Endothelial cell of umbilical vein (primary cell): ENCODE measurements around the gene RBPJ. TPM values are rescaled to one million over a fixed set of nuclear protein-coding genes. Genes with fewer than 3 reads are reported as not detected.

Experiments
- BruUV-seq: library from RNA; stranded (reverse); fragments of 400-500 nt; replicated peaks from 2 replicates; lab custom pipeline; 2021; lab: Mats Ljungman, UMichigan
- CTCF ChIA-PET: fragments of 300-600, 350-600 bp; sonication (Branson Sonifier 250); formaldehyde crosslinking; loops from one replicate; lab custom pipeline; 2021; ENCODE audit warnings: antibody characterized with exemption, inconsistent platforms; lab: Charles Lee
- POLR2A ChIA-PET: fragments of 300-600, 350-600 bp; sonication (Branson Sonifier 250); formaldehyde crosslinking; loops from one replicate; lab custom pipeline; 2021; ENCODE audit warnings: antibody characterized with exemption, inconsistent platforms; lab: Charles Lee
- DNase-seq: peaks from one replicate; pipeline ENCODE4 v3.0.0-alpha.2; 2011; ENCODE audit warnings: low read depth, low spot score
- FAIRE-seq: peaks from 2 replicates; lab custom pipeline; 2011; peaks lifted over from hg19 to GRCh38; lab: Jason Lieb, UNC
- H2AFZ ChIP-seq: 2 replicates; pipeline ENCODE4 v1.6.0; 2012; ENCODE audit warnings: low read depth, low read length, control low read depth, inconsistent platforms
- H3K27ac ChIP-seq: 2 replicates; pipeline ENCODE4 v1.5.1; 2011; ENCODE audit warnings: low read depth, mild to moderate bottlenecking, control low read depth, low read length, moderate library complexity; ENCODE audit not compliant: insufficient read depth
- H3K27me3 ChIP-seq, 2 experiments: 2 replicates each; pipeline versions ENCODE4 v1.6.0 to v1.6.1; 2011; ENCODE audit warnings: low read length in 2 of 2, mixed read lengths in 1 of 2; ENCODE audit not compliant: control insufficient read depth in 2 of 2, insufficient read depth in 2 of 2
- H3K36me3 ChIP-seq, 2 experiments: 2 replicates in 1 of 2; 3 replicates in 1 of 2; pipeline ENCODE4 v1.5.1; 2011; ENCODE audit warnings: low read length in 2 of 2, mild to moderate bottlenecking in 1 of 2, moderate library complexity in 1 of 2; ENCODE audit not compliant: control insufficient read depth in 2 of 2, insufficient read depth in 2 of 2; ENCODE audit errors: extremely low read depth in 1 of 2
- H3K4me1 ChIP-seq: 3 replicates; pipeline ENCODE4 v1.5.1; 2011; ENCODE audit warnings: mild to moderate bottlenecking, low read length; ENCODE audit not compliant: control insufficient read depth, insufficient read depth; ENCODE audit errors: extremely low read depth
- H3K4me2 ChIP-seq: 2 replicates; pipeline ENCODE4 v1.6.1; 2011; ENCODE audit warnings: low read length, control low read depth, mixed read lengths; ENCODE audit not compliant: insufficient read depth
- H3K4me3 ChIP-seq, 3 experiments: fragments of 200-600 bp in 1 of 3; sonication (generic), shearing (Covaris generic) in 1 of 3; replicated peaks in 1 of 3; 2 replicates each; pipeline ENCODE4 v1.5.1; 2011 to 2016; ENCODE audit warnings: control low read depth in 3 of 3, low read length in 3 of 3, mild to moderate bottlenecking in 2 of 3, inconsistent platforms in 1 of 3, low read depth in 1 of 3, moderate library complexity in 1 of 3; ENCODE audit not compliant: insufficient read depth in 1 of 3
- H3K79me2 ChIP-seq: 2 replicates; pipeline ENCODE4 v1.6.0; 2012; ENCODE audit warnings: low read length, inconsistent platforms; ENCODE audit not compliant: control insufficient read depth, insufficient read depth
- H3K9ac ChIP-seq: replicated peaks from 2 replicates; pipeline ENCODE3; 2011; ENCODE audit warnings: low read length, control low read depth; ENCODE audit not compliant: insufficient read depth; ENCODE audit errors: extremely low read depth
- H3K9me1 ChIP-seq: replicated peaks from 3 replicates; pipeline ENCODE4 v1.6.0; 2011; ENCODE audit warnings: mild to moderate bottlenecking, low read length; ENCODE audit not compliant: control insufficient read depth, insufficient read depth; ENCODE audit errors: extremely low read depth
- H3K9me3 ChIP-seq: replicated peaks from 2 replicates; pipeline ENCODE4 v1.5.1; 2012; ENCODE audit warnings: low read length, inconsistent platforms; ENCODE audit not compliant: control insufficient read depth, insufficient read depth
- H4K20me1 ChIP-seq: replicated peaks from 2 replicates; pipeline ENCODE3; 2011; ENCODE audit warnings: mild to moderate bottlenecking, low read length; ENCODE audit not compliant: control insufficient read depth, insufficient read depth; ENCODE audit errors: extremely low read depth
- EZH2 ChIP-seq: IDR thresholded peaks from 2 replicates; pipeline ENCODE4 v1.6.1; 2012; ENCODE audit warnings: borderline replicate concordance, low read depth, mild to moderate bottlenecking, moderate library complexity, low read length, inconsistent platforms; ENCODE audit not compliant: severe bottlenecking
- FOS ChIP-seq: IDR thresholded peaks from 2 replicates; pipeline ENCODE4 v1.6.1; 2011; ENCODE audit warnings: mild to moderate bottlenecking, low read length, moderate library complexity, borderline replicate concordance; ENCODE audit not compliant: insufficient read depth
- JUN ChIP-seq: IDR thresholded peaks from 2 replicates; pipeline ENCODE4 v1.6.1; 2011; ENCODE audit warnings: borderline replicate concordance, low read depth; ENCODE audit not compliant: insufficient read length, insufficient read depth
- MYC ChIP-seq: IDR thresholded peaks from one replicate; pipeline ENCODE4 v1.6.1; 2011; ENCODE audit warnings: mild to moderate bottlenecking, low read depth, low read length
- POLR2A ChIP-seq: IDR thresholded peaks from 2 replicates; pipeline ENCODE4 v1.6.1; 2012; ENCODE audit warnings: low read depth, mild to moderate bottlenecking, control low read depth, low read length
- POLR2AphosphoS5 ChIP-seq: IDR thresholded peaks from 2 replicates; pipeline ENCODE4 v1.6.1; 2012; ENCODE audit warnings: low read depth, mild to moderate bottlenecking, control low read depth, low read length, moderate library complexity; ENCODE audit not compliant: insufficient read depth
- dilution Hi-C: fragments of 300-500 bp; cut with MboI; formaldehyde crosslinking; loops from one replicate; pipeline ENCODE4 v1.15.0; 2019; ENCODE audit warnings: low sequenced_read_pairs; ENCODE audit not compliant: extremely low pct_ligation_motif_present
- intact Hi-C: fragments of 100-400 bp; cut with micrococcal nuclease; formaldehyde crosslinking; loops from one replicate; pipeline ENCODE4 v1.10.0; 2022
- polyA plus RNA-seq, 4 experiments: library from polyadenylated mRNA; depleted of rRNA in 3 of 4; stranded (reverse) in 3 of 4; unstranded in 1 of 4; fragments of >200 nt; gene quantifications; 2 replicates each; pipeline versions ENCODE4 v1.2.1 to v1.2.3, GENCODE V29; 2011 to 2012; ENCODE audit warnings: missing spikeins in 1 of 4
- total RNA-seq: library from RNA; stranded (reverse); gene quantifications from 2 replicates; pipeline ENCODE4 v1.2.3, GENCODE V29; 2021

Gene RBPJ
- total and polyA plus RNA-seq, 2 donors (not counting 3 experiments of a cell fraction or from before 2014, with no cell fraction given), result 17.0 to 42.9 TPM

- ChIA-PET CTCF (interaction anchor here (0.6 to 2.9 kb wide), 4 partner anchors 11 to 547 kb away, joined by 3 to 10 read pairs (median 4); no protein-coding TSS in a partner anchor), POLR2A (no interaction called here)
- Histone ChIP-seq H3K4me1 (no peaks in the 10 kb centered on the region), H3K79me2 (no peaks in the 10 kb centered on the region), H3K9me1 (no peaks in the 10 kb centered on the region), H3K9ac (no peak overlapping the region), H3K4me3 (no peak overlapping the region), H3K27me3 (peaks cover 4 to 8% of the 10 kb centered on the region in 2 experiments), H3K27ac (no peak overlapping the region), H3K9me3 (no peaks in the 10 kb centered on the region), H4K20me1 (no peaks in the 10 kb centered on the region), H2AFZ (no peak overlapping the region), H3K36me3 (no peaks in the 10 kb centered on the region), H3K4me2 (no peak overlapping the region)
- dilution Hi-C loops, result no loop called here
- intact Hi-C loops, result no loop called here
- FAIRE-seq (no peak), DNase-seq (no peak)
- TF ChIP-seq FOS, result no peak
- no TSS peak for BruUV-seq
Observed at GRCh38 chr4:26463386-26463785, 142.6 kb downstream of the RBPJ start.

GRCh38 chr4:26464420-26465095, 143.7 kb downstream of the RBPJ start:
- DNase-seq, result no peak
- intact Hi-C loops, result no loop called here
- Histone ChIP-seq H3K9me3 (no peaks in the 10 kb centered on the region), H3K36me3 (no peaks in the 10 kb centered on the region), H3K27ac (no peak overlapping the region), H3K4me1 (no peaks in the 10 kb centered on the region), H2AFZ (no peak overlapping the region), H3K4me3 (no peak overlapping the region), H3K4me2 (no peak overlapping the region), H3K27me3 (peaks cover 3 to 8% of the 10 kb centered on the region in 2 experiments), H3K79me2 (no peaks in the 10 kb centered on the region), H3K9ac (no peak overlapping the region), H4K20me1 (no peaks in the 10 kb centered on the region), H3K9me1 (no peaks in the 10 kb centered on the region)
- ChIA-PET CTCF (interaction anchor here (0.7 kb wide), 1 partner anchor 256 kb away, joined by 3 read pairs; no protein-coding TSS in a partner anchor), POLR2A (no interaction called here)
- dilution Hi-C loops, result no loop called here
- no TSS peak for BruUV-seq
- no peak for TF ChIP-seq JUN
- TF ChIP-seq EZH2, result no peak
- TF ChIP-seq MYC, result no peak
- no peak for TF ChIP-seq POLR2A
- TF ChIP-seq POLR2AphosphoS5, result no peak
- no peak for TF ChIP-seq FOS
- FAIRE-seq, result no peak
